IMR-90 (cell line): ENCODE results near the gene ULBP2. TPM values are rescaled to one million over a fixed set of nuclear protein-coding genes. Genes with fewer than 3 reads are reported as not detected.
"Not testable (repeated sequence)": the region's sequence is repeated elsewhere in the genome, so short reads cannot be mapped to it uniquely, and the experiment has no call there.

Experiments used
- ATAC-seq: fragments of 200-7000 bp; cut with Tn5 transposase; 2 replicates; pipeline ENCODE4 v1.9.1; 2020; ENCODE audit warnings: low read depth, mild to moderate bottlenecking, moderate library complexity
- BruUV-seq: library from RNA; stranded (reverse); fragments of 400-500 nt; replicated peaks from 2 replicates; lab custom pipeline; 2021; lab: Mats Ljungman, UMichigan
- CTCF ChIA-PET: fragments of 300-600 bp; formaldehyde crosslinking; extraction: SDS; loops from one replicate; lab custom pipeline; 2021; ENCODE audit warnings: antibody characterized with exemption; lab: Yijun Ruan, JAX
- POLR2A ChIA-PET: fragments of 300-600 bp; sonication (Branson Sonifier 250); formaldehyde crosslinking; loops from one replicate; lab custom pipeline; 2022; ENCODE audit warnings: antibody characterized with exemption; ENCODE audit not compliant: unreplicated experiment; lab: Charles Lee
- DNase-seq: peaks from one replicate; pipeline ENCODE4 v3.0.0; 2013
- H2AFZ ChIP-seq: replicated peaks from 2 replicates; pipeline ENCODE3; 2013; ENCODE audit warnings: low read length, mild to moderate bottlenecking; ENCODE audit not compliant: poor library complexity
- H2AK5ac ChIP-seq: 2 replicates; pipeline ENCODE4 v1.6.1; 2013; ENCODE audit warnings: low read depth, low read length, inconsistent platforms
- H2AK9ac ChIP-seq: replicated peaks from 2 replicates; pipeline ENCODE3; 2013; ENCODE audit warnings: mild to moderate bottlenecking, low read depth, low read length, moderate library complexity; ENCODE audit not compliant: poor library complexity
- H2BK120ac ChIP-seq: 2 replicates; pipeline ENCODE4 v1.6.1; 2013; ENCODE audit warnings: low read depth, low read length, inconsistent platforms
- H2BK15ac ChIP-seq: 3 replicates; pipeline ENCODE4 v1.6.1; 2013; ENCODE audit warnings: low read depth, low read length, inconsistent platforms
- H2BK20ac ChIP-seq: 2 replicates; pipeline ENCODE4 v1.6.1; 2013; ENCODE audit warnings: low read depth, mild to moderate bottlenecking, inconsistent platforms, low read length, moderate library complexity
- H2BK5ac ChIP-seq: 2 replicates; pipeline ENCODE4 v1.6.1; 2013; ENCODE audit warnings: mild to moderate bottlenecking, low read depth, low read length, inconsistent platforms; ENCODE audit not compliant: poor library complexity, severe bottlenecking
- H3K14ac ChIP-seq: replicated peaks from 2 replicates; pipeline ENCODE4 v1.6.1; 2013; ENCODE audit warnings: low read depth, low read length, inconsistent platforms
- H3K18ac ChIP-seq: 2 replicates; pipeline ENCODE4 v1.6.1; 2013; ENCODE audit warnings: low read depth, low read length, control low read depth
- H3K23ac ChIP-seq: 2 replicates; pipeline ENCODE4 v1.6.1; 2013; ENCODE audit warnings: low read depth, low read length, inconsistent platforms
- H3K27ac ChIP-seq: 2 replicates; pipeline ENCODE4 v1.5.1; 2013; ENCODE audit warnings: mild to moderate bottlenecking, control low read depth, low read length; ENCODE audit not compliant: insufficient read depth
- H3K27me3 ChIP-seq: 2 replicates; pipeline ENCODE4 v1.6.1; 2013; ENCODE audit warnings: low read length; ENCODE audit not compliant: control insufficient read depth, insufficient read depth
- H3K36me3 ChIP-seq: 2 replicates; pipeline ENCODE4 v1.6.1; 2013; ENCODE audit warnings: low read length, mixed read lengths; ENCODE audit not compliant: control insufficient read depth, insufficient read depth
- H3K4ac ChIP-seq: 2 replicates; pipeline ENCODE4 v1.6.1; 2013; ENCODE audit warnings: low read depth, low read length, inconsistent platforms
- H3K4me1 ChIP-seq: 2 replicates; pipeline ENCODE4 v1.6.1; 2013; ENCODE audit warnings: low read length, mixed read lengths; ENCODE audit not compliant: control insufficient read depth, insufficient read depth
- H3K4me2 ChIP-seq: 2 replicates; pipeline ENCODE4 v1.6.1; 2013; ENCODE audit warnings: low read depth, mild to moderate bottlenecking, control low read depth, low read length, moderate library complexity
- H3K4me3 ChIP-seq: 2 replicates; pipeline ENCODE4 v1.5.1; 2013; ENCODE audit warnings: low read depth, mild to moderate bottlenecking, control low read depth, low read length, moderate library complexity; ENCODE audit not compliant: insufficient read depth
- H3K56ac ChIP-seq: 2 replicates; pipeline ENCODE4 v1.6.1; 2013; ENCODE audit warnings: low read length, inconsistent platforms; ENCODE audit not compliant: insufficient read depth; ENCODE audit errors: extremely low read depth
- H3K79me1 ChIP-seq, 2 experiments: 2 replicates each; pipeline ENCODE4 v1.6.1; 2013; ENCODE audit warnings: low read length in 2 of 2, inconsistent platforms in 1 of 2, low read depth in 1 of 2
- H3K9ac ChIP-seq: 2 replicates; pipeline ENCODE4 v1.6.1; 2013; ENCODE audit warnings: low read depth, low read length, control low read depth
- H3K9me1 ChIP-seq: 2 replicates; pipeline ENCODE4 v1.6.1; 2013; ENCODE audit warnings: low read length, inconsistent platforms; ENCODE audit not compliant: insufficient read depth
- H3K9me3 ChIP-seq: 2 replicates; pipeline ENCODE4 v1.6.1; 2013; ENCODE audit warnings: low read length; ENCODE audit not compliant: control insufficient read depth, insufficient read depth
- H4K20me1 ChIP-seq: 2 replicates; pipeline ENCODE4 v1.6.1; 2013; ENCODE audit warnings: low read length, inconsistent platforms; ENCODE audit not compliant: insufficient read depth
- H4K5ac ChIP-seq: 2 replicates; pipeline ENCODE4 v1.6.1; 2013; ENCODE audit warnings: mild to moderate bottlenecking, low read depth, low read length, control low read depth
- H4K8ac ChIP-seq, 2 experiments: 2 replicates each; pipeline ENCODE4 v1.6.1; 2013; ENCODE audit warnings: low read depth in 2 of 2, low read length in 2 of 2, control low read depth in 1 of 2, inconsistent platforms in 1 of 2
- H4K91ac ChIP-seq: 2 replicates; pipeline ENCODE4 v1.6.1; 2013; ENCODE audit warnings: low read depth, low read length, inconsistent platforms; ENCODE audit not compliant: insufficient read depth
- WGBS, 2 experiments: methylation state at CpG; one replicate each; pipeline versions ENCODE4 v1.1.5 to v1.1.7; 2013; ENCODE audit warnings: missing lambda C conversion rate in 2 of 2; ENCODE audit not compliant: insufficient read length in 1 of 2; ENCODE audit errors: extremely low coverage in 2 of 2; 5-methylcytosine and 5-hydroxymethylcytosine counted together
- dilution Hi-C: fragments of 300-500 bp; cut with HindIII; formaldehyde crosslinking; loops from one replicate; pipeline ENCODE4 v1.14.3; 2018; ENCODE audit warnings: low sequenced_read_pairs; ENCODE audit not compliant: unreplicated experiment
- in situ Hi-C: fragments of 300-500 bp; cut with MboI; formaldehyde crosslinking; loops from 3 replicates; pipeline ENCODE4 v1.14.3; 2019; ENCODE audit warnings: low sequenced_read_pairs, inconsistent platforms, mixed read lengths
- intact Hi-C: fragments of 100-400 bp; cut with micrococcal nuclease; formaldehyde crosslinking; loops from 2 replicates; pipeline ENCODE4 v1.10.0; 2022
- polyA plus RNA-seq, 3 experiments: library from polyadenylated mRNA; depleted of rRNA; stranded (reverse); fragments of >200 nt; gene quantifications; 2 replicates each; pipeline ENCODE4 v1.2.3, GENCODE V29; 2012; ENCODE audit warnings: low replicate concordance in 1 of 3
- total RNA-seq: library from RNA; depleted of rRNA; stranded (reverse); fragments of >200 nt; gene quantifications from 2 replicates; pipeline ENCODE4 v1.2.3, GENCODE V29; 2012

ULBP2 gene
- total and polyA plus RNA-seq, 2 of the 4 experiments (the other 2 are of a cell fraction), result 7.9 to 16.2 TPM

GRCh38 chr6:149947533-149947932 is 5.7 kb downstream of the ULBP2 start:
- H2BK20ac ChIP-seq, H4K91ac ChIP-seq, H2AK9ac ChIP-seq, H3K27ac ChIP-seq, H3K9ac ChIP-seq, H2BK120ac ChIP-seq, H3K79me1 ChIP-seq, DNase-seq, intact Hi-C loops, H4K8ac ChIP-seq, H3K9me3 ChIP-seq, CTCF ChIA-PET, H2AFZ ChIP-seq, H2BK5ac ChIP-seq, dilution Hi-C loops, BruUV-seq, H4K20me1 ChIP-seq, H3K4me1 ChIP-seq, H3K14ac ChIP-seq, H3K9me1 ChIP-seq, ATAC-seq, H3K56ac ChIP-seq, H3K4me2 ChIP-seq, H3K23ac ChIP-seq, H3K18ac ChIP-seq, POLR2A ChIA-PET, H3K4ac ChIP-seq, H2BK15ac ChIP-seq, H4K5ac ChIP-seq, H3K36me3 ChIP-seq, H2AK5ac ChIP-seq, H3K4me3 ChIP-seq: not testable (repeated sequence)
- WGBS, 2 experiments, result no CpG with 5 or more reads among the region's 1 CpG
- in situ Hi-C loops, result loop anchor here (25.0 kb wide), 1 partner anchor 390 kb away; no protein-coding TSS in a partner anchor
- H3K27me3 ChIP-seq, result peaks cover 21% of the 10 kb centered on the region
